ENCODE measurements around the gene PTX4. TPM values are rescaled to one million over a fixed set of nuclear protein-coding genes. Genes with fewer than 3 reads are reported as not detected.
A peak's percentile ranks its signal among the peaks of the same experiment; 100 is the strongest.
"Not testable (repeated sequence)": the region's sequence is repeated elsewhere in the genome, so short reads cannot be mapped to it uniquely, and the experiment has no call there.

The PTX4 gene
- total RNA-seq, 1 donor from 2014 or later, result 1.0 TPM

GRCh38 chr16:1472974-1473373 lies 15.8 kb downstream of the PTX4 start:
- Histone ChIP-seq H3K36me3 (ENCODE audit: control insufficient read depth in 3 of 3, insufficient read depth in 3 of 3, low read length in 3 of 3) (peaks cover 0 to 6% (median 0%) of the 10 kb centered on the region in 3 donors), H3K9ac (ENCODE audit: low read depth in 1 of 3, low read length in 3 of 3) (no peak overlapping the region), H3K9me3 (ENCODE audit: control insufficient read depth in 3 of 3, low read length in 3 of 3) (no peaks in the 10 kb centered on the region), H3K4me3 (ENCODE audit: low read length in 3 of 3) (no peak overlapping the region), H3K27ac (ENCODE audit: low read depth, low read length) (no peak overlapping the region), H3K27me3 (ENCODE audit: control insufficient read depth in 3 of 3, insufficient read depth in 3 of 3, low read length in 3 of 3) (no peaks in the 10 kb centered on the region), H3K4me1 (ENCODE audit: control insufficient read depth in 3 of 3, insufficient read depth in 3 of 3, low read length in 3 of 3) (peaks cover 18 to 42% (median 23%) of the 10 kb centered on the region in 3 donors)

GRCh38 chr16:1471569-1472194 lies 17.1 kb downstream of the PTX4 start:
- Histone ChIP-seq H3K4me1 (ENCODE audit: control insufficient read depth in 3 of 3, insufficient read depth in 3 of 3, low read length in 3 of 3) (peaks cover 18 to 47% (median 24%) of the 10 kb centered on the region in 3 donors), H3K9me3 (ENCODE audit: control insufficient read depth in 3 of 3, low read length in 3 of 3) (no peaks in the 10 kb centered on the region), H3K36me3 (ENCODE audit: control insufficient read depth in 3 of 3, insufficient read depth in 3 of 3, low read length in 3 of 3) (peaks cover 0 to 6% (median 0%) of the 10 kb centered on the region in 3 donors), H3K9ac (ENCODE audit: low read depth in 1 of 3, low read length in 3 of 3) (no peak overlapping the region), H3K4me3 (ENCODE audit: low read length in 3 of 3) (no peak overlapping the region), H3K27me3 (ENCODE audit: control insufficient read depth in 3 of 3, insufficient read depth in 3 of 3, low read length in 3 of 3) (no peaks in the 10 kb centered on the region), H3K27ac (ENCODE audit: low read depth, low read length) (no peak overlapping the region)

- Histone ChIP-seq H3K36me3 (ENCODE audit: control insufficient read depth in 3 of 3, insufficient read depth in 3 of 3, low read length in 3 of 3) (peaks cover 0 to 6% (median 0%) of the 10 kb centered on the region in 3 donors), H3K4me1 (ENCODE audit: control insufficient read depth in 3 of 3, insufficient read depth in 3 of 3, low read length in 3 of 3) (peaks cover 16 to 45% (median 22%) of the 10 kb centered on the region in 3 donors), H3K27ac (ENCODE audit: low read depth, low read length) (peak overlapping the region; percentile 13), H3K27me3 (ENCODE audit: control insufficient read depth in 3 of 3, insufficient read depth in 3 of 3, low read length in 3 of 3) (no peaks in the 10 kb centered on the region), H3K4me3 (ENCODE audit: low read length in 3 of 3) (no peak overlapping the region), H3K9ac (ENCODE audit: low read depth in 1 of 3, low read length in 3 of 3) (peak overlapping the region in 2 of 3 donors; percentile 25 to 33), H3K9me3 (ENCODE audit: control insufficient read depth in 3 of 3, low read length in 3 of 3) (no peaks in the 10 kb centered on the region)
Observed at GRCh38 chr16:1470481-1471251, 18.1 kb downstream of the PTX4 start.

GRCh38 chr16:1469693-1470201 lies 19.0 kb downstream of the PTX4 start:
- Histone ChIP-seq H3K27ac (ENCODE audit: low read depth, low read length) (no peak overlapping the region), H3K4me3 (ENCODE audit: low read length in 3 of 3) (no peak overlapping the region), H3K36me3 (ENCODE audit: control insufficient read depth in 3 of 3, insufficient read depth in 3 of 3, low read length in 3 of 3) (peaks cover 0 to 6% (median 0%) of the 10 kb centered on the region in 3 donors)

GRCh38 chr16:1469141-1469540 lies 19.6 kb downstream of the PTX4 start:
- not testable (repeated sequence) for H3K27ac ChIP-seq (ENCODE audit: low read depth, low read length)
- H3K4me1 ChIP-seq (ENCODE audit: control insufficient read depth in 3 of 3, insufficient read depth in 3 of 3, low read length in 3 of 3), result peaks cover 9 to 37% (median 17%) of the 10 kb centered on the region in 3 donors

More at GRCh38 chr16:1469693-1470201, 19.0 kb downstream of the PTX4 start:
- H3K27me3 ChIP-seq (ENCODE audit: control insufficient read depth in 3 of 3, insufficient read depth in 3 of 3, low read length in 3 of 3), result no peaks in the 10 kb centered on the region
- H3K4me1 ChIP-seq (ENCODE audit: control insufficient read depth in 3 of 3, insufficient read depth in 3 of 3, low read length in 3 of 3), result peaks cover 12 to 40% (median 19%) of the 10 kb centered on the region in 3 donors
- H3K9ac ChIP-seq (ENCODE audit: low read depth in 1 of 3, low read length in 3 of 3), result no peak overlapping the region
- no peaks in the 10 kb centered on the region for H3K9me3 ChIP-seq (ENCODE audit: control insufficient read depth in 3 of 3, low read length in 3 of 3)

GRCh38 chr16:1468426-1468810 lies 20.3 kb downstream of the PTX4 start:
- Histone ChIP-seq H3K9me3 (ENCODE audit: control insufficient read depth in 3 of 3, low read length in 3 of 3) (no peaks in the 10 kb centered on the region), H3K27me3 (ENCODE audit: control insufficient read depth in 3 of 3, insufficient read depth in 3 of 3, low read length in 3 of 3) (no peaks in the 10 kb centered on the region), H3K4me3 (ENCODE audit: low read length in 3 of 3) (no peak overlapping the region), H3K4me1 (ENCODE audit: control insufficient read depth in 3 of 3, insufficient read depth in 3 of 3, low read length in 3 of 3) (peaks cover 5 to 31% (median 11%) of the 10 kb centered on the region in 3 donors), H3K27ac (ENCODE audit: low read depth, low read length) (no peak overlapping the region), H3K9ac (ENCODE audit: low read depth in 1 of 3, low read length in 3 of 3) (no peak overlapping the region), H3K36me3 (ENCODE audit: control insufficient read depth in 3 of 3, insufficient read depth in 3 of 3, low read length in 3 of 3) (peaks cover 2 to 6% (median 4%) of the 10 kb centered on the region in 3 donors)

More at GRCh38 chr16:1469141-1469540, 19.6 kb downstream of the PTX4 start:
- not testable (repeated sequence) for H3K9ac ChIP-seq (ENCODE audit: low read depth in 1 of 3, low read length in 3 of 3); H3K4me3 ChIP-seq (ENCODE audit: low read length in 3 of 3); H3K36me3 ChIP-seq (ENCODE audit: control insufficient read depth in 3 of 3, insufficient read depth in 3 of 3, low read length in 3 of 3); H3K27me3 ChIP-seq (ENCODE audit: control insufficient read depth in 3 of 3, insufficient read depth in 3 of 3, low read length in 3 of 3); H3K9me3 ChIP-seq (ENCODE audit: control insufficient read depth in 3 of 3, low read length in 3 of 3)

GRCh38 chr16:1466968-1467521 lies 21.7 kb downstream of the PTX4 start:
- no peaks in the 10 kb centered on the region for H3K27me3 ChIP-seq (ENCODE audit: control insufficient read depth in 3 of 3, insufficient read depth in 3 of 3, low read length in 3 of 3)
- H3K9me3 ChIP-seq (ENCODE audit: control insufficient read depth in 3 of 3, low read length in 3 of 3), result no peaks in the 10 kb centered on the region
- no peak overlapping the region for H3K27ac ChIP-seq (ENCODE audit: low read depth, low read length)

GRCh38 chr16:1466054-1466453 lies 22.7 kb downstream of the PTX4 start:
- no peak overlapping the region for H3K4me3 ChIP-seq (ENCODE audit: low read length in 3 of 3)
- H3K36me3 ChIP-seq (ENCODE audit: control insufficient read depth in 3 of 3, insufficient read depth in 3 of 3, low read length in 3 of 3), result peaks cover 4 to 12% (median 9%) of the 10 kb centered on the region in 3 donors
- no peaks in the 10 kb centered on the region for H3K9me3 ChIP-seq (ENCODE audit: control insufficient read depth in 3 of 3, low read length in 3 of 3)
- H3K27me3 ChIP-seq (ENCODE audit: control insufficient read depth in 3 of 3, insufficient read depth in 3 of 3, low read length in 3 of 3), result no peaks in the 10 kb centered on the region
- H3K27ac ChIP-seq (ENCODE audit: low read depth, low read length), result no peak overlapping the region
- H3K4me1 ChIP-seq (ENCODE audit: control insufficient read depth in 3 of 3, insufficient read depth in 3 of 3, low read length in 3 of 3), result peaks cover 5 to 16% (median 5%) of the 10 kb centered on the region in 3 donors
- no peak overlapping the region for H3K9ac ChIP-seq (ENCODE audit: low read depth in 1 of 3, low read length in 3 of 3)

More at GRCh38 chr16:1466968-1467521, 21.7 kb downstream of the PTX4 start:
- H3K9ac ChIP-seq (ENCODE audit: low read depth in 1 of 3, low read length in 3 of 3), result no peak overlapping the region
- H3K36me3 ChIP-seq (ENCODE audit: control insufficient read depth in 3 of 3, insufficient read depth in 3 of 3, low read length in 3 of 3), result peaks cover 4 to 6% (median 5%) of the 10 kb centered on the region in 3 donors
- H3K4me3 ChIP-seq (ENCODE audit: low read length in 3 of 3), result no peak overlapping the region
- H3K4me1 ChIP-seq (ENCODE audit: control insufficient read depth in 3 of 3, insufficient read depth in 3 of 3, low read length in 3 of 3), result peaks cover 5 to 24% (median 8%) of the 10 kb centered on the region in 3 donors

- Histone ChIP-seq H3K36me3 (ENCODE audit: control insufficient read depth in 3 of 3, insufficient read depth in 3 of 3, low read length in 3 of 3) (peaks cover 8 to 17% (median 11%) of the 10 kb centered on the region in 3 donors), H3K4me1 (ENCODE audit: control insufficient read depth in 3 of 3, insufficient read depth in 3 of 3, low read length in 3 of 3) (peaks cover 2 to 11% (median 5%) of the 10 kb centered on the region in 3 donors), H3K27me3 (ENCODE audit: control insufficient read depth in 3 of 3, insufficient read depth in 3 of 3, low read length in 3 of 3) (no peaks in the 10 kb centered on the region), H3K9ac (ENCODE audit: low read depth in 1 of 3, low read length in 3 of 3) (no peak overlapping the region), H3K4me3 (ENCODE audit: low read length in 3 of 3) (no peak overlapping the region), H3K27ac (ENCODE audit: low read depth, low read length) (no peak overlapping the region), H3K9me3 (ENCODE audit: control insufficient read depth in 3 of 3, low read length in 3 of 3) (no peaks in the 10 kb centered on the region)
Observed at GRCh38 chr16:1465567-1465915, 23.2 kb downstream of the PTX4 start.

Data from skeletal muscle tissue (tissue), 4 donors.